KMS-11 (cell line): ENCODE results near the gene CFAP161.

Source experiments
- H2AFZ ChIP-seq: fragments of 200-600 bp; sonication (generic); 2 replicates; pipeline ENCODE4 v1.6.1; 2016; ENCODE audit warnings: antibody characterized with exemption, mixed run types, low read depth
- H3K27ac ChIP-seq: fragments of 200-600 bp; sonication (generic); 2 replicates; pipeline ENCODE4 v1.6.1; 2016; ENCODE audit warnings: mild to moderate bottlenecking, mixed run types
- H3K27me3 ChIP-seq: fragments of 200-600 bp; sonication (generic); 2 replicates; pipeline ENCODE4 v1.6.1; 2017; ENCODE audit warnings: mild to moderate bottlenecking, low read depth, mixed run types, moderate library complexity; ENCODE audit not compliant: insufficient read depth
- H3K36me3 ChIP-seq: fragments of 200-600 bp; sonication (generic); 2 replicates; pipeline ENCODE4 v1.6.1; 2017; ENCODE audit warnings: mild to moderate bottlenecking, mixed run types; ENCODE audit not compliant: insufficient read depth
- H3K4me1 ChIP-seq: fragments of 200-600 bp; sonication (generic); 2 replicates; pipeline ENCODE4 v1.6.1; 2016; ENCODE audit warnings: mild to moderate bottlenecking, low read depth, mixed run types; ENCODE audit not compliant: poor library complexity, severe bottlenecking
- H3K4me2 ChIP-seq: fragments of 200-600 bp; sonication (generic); 2 replicates; pipeline ENCODE4 v1.7.0; 2016; ENCODE audit warnings: mild to moderate bottlenecking, mixed run types
- H3K4me3 ChIP-seq: fragments of 200-600 bp; sonication (generic); IDR thresholded peaks from 2 replicates; pipeline ENCODE4 v1.6.1; 2017; ENCODE audit warnings: low read depth, low read length, mixed read lengths; ENCODE audit not compliant: insufficient read depth
- H3K79me2 ChIP-seq: fragments of 200-600 bp; sonication (generic); 2 replicates; pipeline ENCODE4 v1.6.1; 2016; ENCODE audit warnings: low read depth, mixed run types; ENCODE audit not compliant: insufficient read depth
- H3K9ac ChIP-seq: fragments of 200-600 bp; sonication (generic); 2 replicates; pipeline ENCODE4 v1.6.1; 2016; ENCODE audit warnings: mild to moderate bottlenecking, mixed run types
- H4K20me1 ChIP-seq: fragments of 200-600 bp; sonication (generic); 2 replicates; pipeline ENCODE4 v1.6.1; 2016; ENCODE audit warnings: mild to moderate bottlenecking, mixed run types; ENCODE audit not compliant: insufficient read depth
- CTCF ChIP-seq: fragments of 200-600 bp; sonication (generic); conservative IDR thresholded peaks from 2 replicates; pipeline ENCODE4 v1.6.1; 2017; ENCODE audit warnings: low read depth, mild to moderate bottlenecking, antibody characterized with exemption, low read length, moderate library complexity, mixed read lengths

CFAP161 gene

DNA sequence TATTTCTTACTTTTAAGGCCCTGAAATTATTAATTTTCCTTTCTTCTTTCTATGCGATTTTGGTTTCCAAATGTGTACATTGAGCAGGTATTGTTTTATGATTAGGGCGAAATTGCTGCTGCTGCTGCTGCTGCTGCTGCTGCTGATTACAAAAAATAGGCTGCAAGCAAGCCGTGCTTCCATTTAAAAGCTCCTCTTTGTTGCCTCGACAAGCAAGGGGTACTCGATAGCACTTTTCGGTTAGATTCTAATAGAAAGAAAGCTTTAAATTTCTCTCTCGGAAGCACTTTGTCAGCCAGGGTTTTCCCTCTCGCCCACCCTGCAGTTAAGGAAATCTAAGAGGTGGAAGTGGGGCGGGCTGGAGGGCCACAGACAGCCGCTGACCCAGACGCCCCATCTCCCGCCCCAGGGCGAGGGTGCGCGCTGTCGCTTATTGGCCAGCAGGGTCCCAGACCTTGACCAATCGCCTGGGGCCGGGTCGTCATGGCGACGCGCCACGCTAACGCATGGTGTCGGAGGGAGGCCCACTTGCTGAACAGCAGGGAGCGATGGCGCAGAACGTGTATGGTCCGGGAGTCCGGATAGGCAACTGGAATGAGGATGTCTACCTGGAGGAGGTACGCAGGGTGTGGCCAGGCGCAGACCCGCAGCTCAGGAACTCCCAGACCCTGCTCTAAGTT, at the start of gene CFAP161:
Gene CFAP161, plus strand, starts transcription at position 489 of the 680 bp plus-strand sequence. Its CDS starts 60 bp downstream, at position 549.
- Histone ChIP-seq H3K4me1 (no peaks in the 10 kb centered on the region), H4K20me1 (no peaks in the 10 kb centered on the region), H3K27ac (no peak within 1 kb of the TSS), H3K4me2 (no peak within 1 kb of the TSS), H3K9ac (no peak within 1 kb of the TSS), H3K36me3 (no peaks in the 10 kb centered on the region), H3K27me3 (no peaks in the 10 kb centered on the region), H2AFZ (peak within 1 kb of the TSS; percentile 52), H3K79me2 (no peaks in the 10 kb centered on the region), H3K4me3 (no peak within 1 kb of the TSS)
- TF ChIP-seq CTCF = no peak

GRCh38 chr15:81084716-81085115, 49.4 kb upstream of the CFAP161 start:
- Histone ChIP-seq H3K27ac (no peak overlapping the region), H3K36me3 (no peaks in the 10 kb centered on the region), H2AFZ (no peak overlapping the region), H3K79me2 (no peaks in the 10 kb centered on the region), H3K4me2 (no peak overlapping the region), H3K9ac (no peak overlapping the region), H4K20me1 (no peaks in the 10 kb centered on the region), H3K4me3 (no peak overlapping the region), H3K4me1 (no peaks in the 10 kb centered on the region), H3K27me3 (no peaks in the 10 kb centered on the region)
- no peak for TF ChIP-seq CTCF

DNA sequence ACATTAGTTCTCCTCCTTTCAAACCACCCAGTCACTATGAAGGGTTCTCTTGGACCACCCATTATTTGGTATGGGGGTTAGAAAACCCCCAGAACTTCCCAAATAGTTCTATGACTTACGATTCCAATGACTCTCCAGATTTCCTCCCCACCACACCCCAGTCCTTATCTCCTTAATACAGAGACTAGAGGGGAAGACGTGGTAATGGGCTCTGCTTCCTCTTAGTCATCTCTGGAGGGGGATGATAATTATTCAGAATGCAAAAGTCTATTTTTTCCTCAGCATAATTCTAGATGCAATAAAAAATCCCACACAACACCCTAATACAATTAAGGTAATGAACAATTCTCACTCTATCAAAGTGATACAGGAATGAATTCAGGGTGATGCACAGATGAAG, 48.9 kb upstream of the CFAP161 start:
- H3K79me2 ChIP-seq = no peaks in the 10 kb centered on the region
- no peak overlapping the region for H3K9ac ChIP-seq
- no peaks in the 10 kb centered on the region for H3K36me3 ChIP-seq
- no peaks in the 10 kb centered on the region for H3K4me1 ChIP-seq
- no peaks in the 10 kb centered on the region for H4K20me1 ChIP-seq
- H3K27me3 ChIP-seq = no peaks in the 10 kb centered on the region
- no peak overlapping the region for H2AFZ ChIP-seq
- TF ChIP-seq CTCF = no peak
- H3K27ac ChIP-seq = no peak overlapping the region
- H3K4me2 ChIP-seq = no peak overlapping the region
- H3K4me3 ChIP-seq = no peak overlapping the region

DNA sequence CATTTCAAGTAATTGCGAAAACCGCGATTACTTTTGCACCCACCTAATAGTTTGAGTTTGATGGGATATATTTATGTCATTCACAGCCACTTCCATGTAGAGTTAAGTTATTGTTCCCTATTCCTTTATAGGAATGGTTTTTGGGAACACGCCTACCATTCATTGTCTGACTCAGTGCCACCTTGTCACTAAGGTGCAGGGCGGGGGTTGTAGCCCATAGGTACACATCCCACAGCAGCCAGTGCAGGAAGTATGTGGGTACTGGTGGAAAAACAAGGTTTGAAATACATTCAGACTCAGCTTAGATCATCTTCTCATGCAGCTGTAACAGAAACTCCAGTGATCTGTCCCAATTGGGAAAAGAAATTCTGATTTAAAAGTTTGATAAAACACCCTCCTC, 48.2 kb upstream of the CFAP161 start:
- TF ChIP-seq CTCF = no peak
- no peak overlapping the region for H3K9ac ChIP-seq
- H4K20me1 ChIP-seq = no peaks in the 10 kb centered on the region
- H3K79me2 ChIP-seq = no peaks in the 10 kb centered on the region
- H3K27ac ChIP-seq = no peak overlapping the region
- no peak overlapping the region for H3K4me2 ChIP-seq
- no peaks in the 10 kb centered on the region for H3K4me1 ChIP-seq
- H3K4me3 ChIP-seq = no peak overlapping the region
- no peak overlapping the region for H2AFZ ChIP-seq
- H3K27me3 ChIP-seq = no peaks in the 10 kb centered on the region
- no peaks in the 10 kb centered on the region for H3K36me3 ChIP-seq
